HG03175 (cell line): ENCODE results near the gene ERVFRD-1.

ENCODE experiments used
- ATAC-seq: cut with Tn5 transposase; IDR thresholded peaks from one replicate; pipeline ENCODE4 v1.9.1; 2021; ENCODE audit warnings: mild to moderate bottlenecking, moderate library complexity; ENCODE audit not compliant: unreplicated experiment

ERVFRD-1 gene

GRCh38 chr6:11129908-11130565, 18.5 kb upstream of the ERVFRD-1 start:
- no peak for ATAC-seq

- ATAC-seq: no peak
Observed at GRCh38 chr6:11128608-11129007, 17.1 kb upstream of the ERVFRD-1 start.

- no peak for ATAC-seq
Observed at GRCh38 chr6:11126876-11127275, 15.4 kb upstream of the ERVFRD-1 start.

GRCh38 chr6:11123978-11124377, 12.5 kb upstream of the ERVFRD-1 start:
- ATAC-seq: no peak

DNA sequence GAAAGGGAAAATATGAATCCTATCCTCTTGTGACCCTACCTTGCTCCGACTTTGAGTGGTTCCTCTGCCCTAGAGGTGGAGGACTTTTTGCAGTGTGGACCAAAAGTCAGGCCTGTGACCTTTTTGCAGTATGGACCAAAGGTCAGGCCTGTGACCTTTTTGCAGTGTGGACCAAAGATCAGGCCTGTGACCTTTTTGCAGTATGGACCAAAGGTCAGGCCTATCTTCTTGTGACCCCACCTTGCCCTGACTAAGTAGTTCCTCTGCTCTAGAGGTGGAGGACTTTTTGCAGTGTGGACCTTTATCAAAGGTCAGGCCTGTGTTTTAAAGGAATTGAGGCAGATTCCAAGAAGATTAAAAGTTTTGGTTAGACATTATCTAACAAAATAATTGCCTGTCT, 10.9 kb upstream of the ERVFRD-1 start:
- ATAC-seq: no peak

GRCh38 chr6:11121851-11122250, 10.3 kb upstream of the ERVFRD-1 start:
- ATAC-seq: no peak

DNA sequence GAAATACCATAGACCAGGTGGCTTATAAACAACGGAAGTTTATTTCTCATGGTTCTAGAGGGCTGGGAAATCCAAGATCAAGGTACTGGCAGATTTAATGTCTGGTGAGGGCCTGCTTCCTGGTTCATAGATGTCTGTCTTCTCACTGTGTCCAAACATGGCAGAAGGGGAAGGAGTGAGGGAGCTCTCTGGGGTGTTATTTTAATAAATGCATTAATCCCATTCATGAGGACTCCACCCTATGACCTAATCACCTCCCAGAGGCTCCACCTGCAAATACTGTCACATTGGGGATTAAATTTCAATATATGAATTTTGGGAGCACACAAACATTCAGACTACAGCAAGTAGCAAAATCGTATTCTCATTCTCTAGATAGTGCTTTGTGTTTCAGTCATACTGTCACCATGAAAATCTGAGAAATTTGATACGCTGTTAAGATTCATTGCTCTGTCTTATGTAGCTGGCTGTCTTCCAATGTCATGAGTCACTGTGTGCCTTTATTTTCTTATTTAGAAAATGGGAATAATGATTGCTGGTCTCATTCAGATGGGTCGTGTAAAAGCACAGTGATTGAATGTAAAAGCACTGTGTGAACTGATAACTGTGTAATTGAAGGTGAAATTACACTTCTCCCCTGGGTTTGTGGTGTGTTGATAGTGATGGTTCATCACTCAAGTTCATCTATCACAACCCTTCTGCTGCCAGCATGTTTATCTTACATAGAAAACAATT, 8.9 kb upstream of the ERVFRD-1 start:
- ATAC-seq: no peak

GRCh38 chr6:11115808-11116536, 4.4 kb upstream of the ERVFRD-1 start:
- peak; percentile 50 for ATAC-seq

- no peak for ATAC-seq
Observed at GRCh38 chr6:11113038-11113437, 1.5 kb upstream of the ERVFRD-1 start.

DNA sequence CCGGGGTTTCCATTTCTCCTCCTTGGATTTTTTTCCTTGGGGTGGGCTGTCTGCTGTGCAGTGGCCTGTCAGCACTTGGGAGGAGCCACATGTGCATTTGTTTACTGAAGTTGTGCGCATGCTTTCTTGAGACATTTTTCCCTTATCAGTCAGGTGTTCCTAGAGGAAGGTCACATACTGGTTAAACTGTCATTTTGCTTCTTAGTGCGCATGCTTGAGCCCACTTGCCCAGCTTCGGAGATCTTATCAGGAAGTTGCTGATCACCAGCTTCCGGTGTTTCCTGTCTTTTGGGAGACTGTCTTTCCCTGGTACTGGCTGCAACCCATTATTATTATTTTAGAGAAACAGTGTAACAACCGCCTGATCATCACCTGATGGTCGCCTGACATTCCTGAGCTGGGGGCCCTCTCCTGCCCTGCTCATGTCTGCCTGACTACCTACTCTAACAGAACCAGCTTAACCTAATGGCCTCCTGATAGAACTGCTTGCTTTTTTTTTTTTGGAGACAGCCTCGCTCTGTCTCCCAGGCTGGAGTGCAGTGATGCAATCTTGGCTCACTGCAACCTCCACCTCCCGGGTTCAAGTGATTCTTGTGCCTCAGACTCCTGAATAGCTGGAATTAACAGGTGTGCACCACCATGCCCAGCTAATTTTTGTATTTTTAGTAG, 378 bp upstream of the ERVFRD-1 start:
- ATAC-seq: no peak

DNA sequence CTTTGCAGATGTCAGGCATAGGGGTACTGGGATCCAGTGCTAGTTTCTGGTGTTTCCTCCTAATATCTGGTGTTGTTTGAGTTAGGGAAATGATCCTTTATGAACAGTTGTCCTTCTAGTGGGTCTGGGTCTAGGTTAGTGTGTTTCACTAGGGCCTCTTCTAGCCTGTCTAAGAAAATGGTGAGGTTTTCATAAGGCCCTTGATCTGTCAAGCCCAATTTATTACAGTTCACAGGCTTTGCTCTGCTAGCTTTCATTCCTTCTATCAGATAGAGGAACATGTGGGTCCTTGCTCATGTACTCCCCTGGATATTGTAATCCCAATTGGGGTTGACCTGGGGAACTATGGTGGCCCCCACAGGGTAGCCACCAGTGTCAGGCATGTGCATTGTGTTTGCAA, 2.8 kb downstream of the ERVFRD-1 start:
- ATAC-seq: no peak

DNA sequence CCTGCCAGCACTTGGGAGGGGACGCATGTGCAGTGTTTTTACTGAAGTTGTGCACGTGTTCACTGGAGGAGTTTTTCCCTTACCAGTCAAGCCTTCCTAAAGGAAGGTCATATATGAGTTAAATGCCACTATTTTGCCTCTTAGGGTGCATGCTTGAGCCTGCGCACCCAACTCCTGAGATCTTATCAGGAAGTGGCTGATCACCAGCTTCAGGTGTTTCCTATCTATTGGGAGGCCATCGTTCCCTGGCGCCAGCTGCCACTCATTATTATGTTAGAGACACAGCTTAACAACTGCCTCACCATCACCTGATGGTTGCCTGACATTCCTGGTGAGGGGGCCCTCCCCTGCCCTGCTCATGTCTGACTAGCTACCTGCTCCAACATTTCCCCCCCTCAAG, 8.5 kb downstream of the ERVFRD-1 start:
- no peak for ATAC-seq

GRCh38 chr6:11101417-11101816, 10.1 kb downstream of the ERVFRD-1 start:
- ATAC-seq: no peak

DNA sequence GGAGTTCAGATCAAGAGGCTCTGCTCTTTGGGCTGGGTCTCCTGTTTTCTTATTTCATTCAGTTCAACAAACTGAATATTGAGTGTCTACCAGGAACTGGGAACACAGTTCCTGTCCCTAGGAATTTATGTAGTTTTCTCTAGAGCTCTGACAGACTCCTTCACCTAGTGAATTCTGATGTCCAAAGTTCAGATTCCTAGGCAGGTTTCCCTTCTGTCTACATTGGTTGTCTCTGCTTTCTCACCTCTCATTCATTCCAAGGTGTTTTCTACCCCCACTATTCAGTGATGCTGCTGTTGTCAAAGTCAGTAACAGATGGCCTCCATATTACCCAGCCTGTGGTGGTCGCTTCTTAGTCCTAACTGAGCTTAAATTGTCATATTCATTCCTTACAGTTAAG, 13.5 kb downstream of the ERVFRD-1 start:
- no peak for ATAC-seq

GRCh38 chr6:11097476-11097875, 14.0 kb downstream of the ERVFRD-1 start:
- no peak for ATAC-seq

GRCh38 chr6:11096109-11096508, 15.4 kb downstream of the ERVFRD-1 start:
- no peak for ATAC-seq

GRCh38 chr6:11094941-11095340, 16.6 kb downstream of the ERVFRD-1 start:
- no peak for ATAC-seq

- ATAC-seq: peak; percentile 37
Observed at GRCh38 chr6:11094411-11094851, 17.1 kb downstream of the ERVFRD-1 start.

DNA sequence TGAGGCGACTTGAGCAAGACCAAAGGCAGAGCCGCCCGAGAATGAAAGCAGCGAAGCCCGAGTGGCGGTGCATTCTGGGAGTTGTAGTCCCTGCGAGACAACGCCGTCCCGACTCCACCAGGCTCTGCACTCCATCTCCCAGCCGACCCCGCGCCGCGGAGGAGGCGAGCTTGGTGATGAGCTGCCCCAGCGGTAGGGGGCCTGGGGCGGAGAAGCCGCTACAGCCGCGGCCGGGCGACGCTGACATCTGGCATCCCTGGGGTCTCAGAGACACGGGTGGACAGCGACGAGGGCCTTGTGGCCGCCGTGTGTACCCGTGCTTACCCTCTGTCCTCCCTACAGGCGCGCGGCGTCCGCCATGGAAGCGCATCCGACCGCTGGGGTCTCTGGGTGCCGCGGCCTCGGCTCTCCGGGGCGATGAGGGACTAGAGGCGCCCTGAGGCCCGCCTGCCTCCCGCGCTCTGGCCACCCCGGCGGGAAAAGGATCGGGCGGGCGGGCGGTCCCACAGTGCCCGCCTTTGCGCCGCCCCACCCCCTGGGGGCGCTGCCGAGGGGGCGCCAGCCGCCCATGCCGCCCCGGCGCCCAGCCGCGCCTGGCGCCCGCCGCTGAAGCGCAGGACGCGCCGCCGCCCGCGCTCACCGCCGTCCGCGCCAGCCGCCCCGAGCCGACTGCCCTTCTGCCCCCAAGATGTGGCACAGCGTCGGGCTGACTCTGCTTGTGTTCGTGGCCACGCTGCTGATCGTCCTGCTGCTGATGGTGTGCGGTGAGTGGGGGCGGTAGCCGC, 17.7 kb downstream of the ERVFRD-1 start, which contains the start of gene SMIM13:
Gene SMIM13 (plus strand): TSS at position 209 of the 785 bp plus-strand sequence. CDS start 480 bp downstream, at position 689.
- ATAC-seq: peak; percentile 90

- peak; percentile 19 for ATAC-seq
Observed at GRCh38 chr6:11093376-11093625, 18.2 kb downstream of the ERVFRD-1 start.
